Urinary bladder (tissue), 4 donors: ENCODE data around the gene PRTN3. TPM values are rescaled to one million over a fixed set of nuclear protein-coding genes. Genes with fewer than 3 reads are reported as not detected.
"Not testable (repeated sequence)": the region's sequence is repeated elsewhere in the genome, so short reads cannot be mapped to it uniquely, and the experiment has no call there.

Experiments used
- DNase-seq: peaks from one replicate; pipeline ENCODE4 v3.0.0-alpha.2; 2015; ENCODE audit errors: extremely low spot score
- H3K27ac ChIP-seq: one replicate; pipeline ENCODE4 v1.5.1; 2013; ENCODE audit warnings: low read depth, mild to moderate bottlenecking, moderate library complexity
- H3K36me3 ChIP-seq: one replicate; pipeline ENCODE4 v1.6.1; 2013; ENCODE audit warnings: mild to moderate bottlenecking, moderate library complexity; ENCODE audit not compliant: insufficient read depth
- H3K4me1 ChIP-seq: one replicate; pipeline ENCODE4 v1.6.1; 2013; ENCODE audit warnings: mild to moderate bottlenecking, moderate library complexity; ENCODE audit not compliant: insufficient read depth
- H3K4me3 ChIP-seq: one replicate; pipeline ENCODE4 v1.5.1; 2013; ENCODE audit warnings: low read depth, low read length
- WGBS: extraction: QIAGEN DNeasy Blood & Tissue Kit; methylation state at CpG from one replicate; pipeline ENCODE4 v1.1.7; 2013; 5-methylcytosine and 5-hydroxymethylcytosine counted together
- polyA plus RNA-seq: library from polyadenylated mRNA; stranded (reverse); fragments of 200-250 nt; gene quantifications from one replicate; pipeline ENCODE4 v1.2.3, GENCODE V29; 2013
- total RNA-seq: library from RNA; depleted of rRNA; stranded (reverse); fragments of >200 nt; gene quantifications from one replicate; pipeline ENCODE4 v1.2.3, GENCODE V29; 2014
- donor health status: healthy with polysubstance abuse.
- donor health status: healthy.

Gene PRTN3
- total and polyA plus RNA-seq, 2 donors = 0.08 to 0.26 TPM

DNA sequence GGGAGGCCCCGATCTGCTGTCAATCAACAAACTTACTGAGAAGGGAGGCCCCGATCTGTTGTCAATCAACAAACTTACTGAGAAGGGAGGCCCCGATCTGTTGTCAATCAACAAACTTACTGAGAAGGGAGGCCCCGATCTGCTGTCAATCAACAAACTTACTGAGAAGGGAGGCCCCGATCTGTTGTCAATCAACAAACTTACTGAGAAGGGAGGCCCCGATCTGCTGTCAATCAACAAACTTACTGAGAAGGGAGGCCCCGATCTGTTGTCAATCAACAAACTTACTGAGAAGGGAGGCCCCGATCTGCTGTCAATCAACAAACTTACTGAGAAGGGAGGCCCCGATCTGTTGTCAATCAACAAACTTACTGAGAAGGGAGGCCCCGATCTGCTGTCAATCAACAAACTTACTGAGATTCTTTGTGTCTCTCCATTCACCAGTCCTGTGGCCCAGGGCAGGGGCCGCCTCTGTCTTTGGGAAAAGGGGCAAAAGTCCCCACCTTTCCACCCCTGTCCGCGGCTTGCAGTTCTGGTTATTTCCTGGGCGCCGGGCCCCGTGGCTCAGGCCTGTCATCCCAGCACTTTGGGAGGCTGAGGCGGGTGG, 12.9 kb downstream of the PRTN3 start:
- not testable (repeated sequence) for H3K36me3 ChIP-seq, H3K27ac ChIP-seq, DNase-seq, H3K4me3 ChIP-seq, H3K4me1 ChIP-seq
- 80% methylated on average over 13 of the region's 17 CpGs for WGBS

DNA sequence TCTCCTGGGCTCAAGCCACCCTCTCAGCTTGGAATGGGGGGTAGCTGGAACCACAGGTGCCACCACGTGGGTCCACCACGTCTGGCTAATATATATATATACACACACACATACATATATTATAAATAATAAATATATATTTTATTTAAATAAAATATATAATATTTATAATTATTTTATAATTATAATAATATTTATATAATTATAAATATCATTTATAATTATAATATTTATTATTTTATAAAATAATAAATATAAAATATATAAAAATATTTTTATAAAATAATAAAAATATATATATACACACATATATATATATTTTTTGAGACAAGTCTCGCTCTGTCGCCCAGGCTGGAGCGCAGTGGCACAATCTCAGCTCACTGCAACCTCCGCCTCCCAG, 13.8 kb downstream of the PRTN3 start:
- 79% methylated on average over 6 of the region's 6 CpGs for WGBS
- Histone ChIP-seq H3K27ac (no peak overlapping the region), H3K4me1 (peaks cover 3% of the 10 kb centered on the region), H3K4me3 (no peak overlapping the region), H3K36me3 (no peaks in the 10 kb centered on the region)
- DNase-seq = no peak

DNA sequence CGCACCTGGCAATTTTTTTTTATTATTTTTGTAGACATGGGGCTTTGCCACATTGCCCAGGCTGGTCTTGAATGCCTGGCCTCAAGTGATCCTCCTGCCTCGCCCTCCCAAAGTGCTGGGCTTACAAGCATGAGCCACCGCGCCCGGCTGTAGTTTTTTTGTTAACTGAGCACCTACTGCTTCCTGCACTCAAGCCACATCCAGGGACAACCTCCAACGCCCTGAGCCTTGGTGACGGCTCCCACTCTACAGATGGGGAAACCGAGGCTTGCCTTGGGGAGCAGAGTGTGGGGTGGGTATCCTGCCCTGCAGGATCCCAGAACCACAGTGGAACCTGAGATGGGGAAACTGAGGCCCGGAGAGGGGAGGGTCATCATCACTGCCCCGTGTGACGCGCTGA, 14.3 kb downstream of the PRTN3 start:
- Histone ChIP-seq H3K4me1 (peaks cover 3% of the 10 kb centered on the region), H3K36me3 (no peaks in the 10 kb centered on the region), H3K27ac (no peak overlapping the region), H3K4me3 (no peak overlapping the region)
- no peak for DNase-seq
- WGBS = 90% methylated on average over 12 of the region's 12 CpGs

DNA sequence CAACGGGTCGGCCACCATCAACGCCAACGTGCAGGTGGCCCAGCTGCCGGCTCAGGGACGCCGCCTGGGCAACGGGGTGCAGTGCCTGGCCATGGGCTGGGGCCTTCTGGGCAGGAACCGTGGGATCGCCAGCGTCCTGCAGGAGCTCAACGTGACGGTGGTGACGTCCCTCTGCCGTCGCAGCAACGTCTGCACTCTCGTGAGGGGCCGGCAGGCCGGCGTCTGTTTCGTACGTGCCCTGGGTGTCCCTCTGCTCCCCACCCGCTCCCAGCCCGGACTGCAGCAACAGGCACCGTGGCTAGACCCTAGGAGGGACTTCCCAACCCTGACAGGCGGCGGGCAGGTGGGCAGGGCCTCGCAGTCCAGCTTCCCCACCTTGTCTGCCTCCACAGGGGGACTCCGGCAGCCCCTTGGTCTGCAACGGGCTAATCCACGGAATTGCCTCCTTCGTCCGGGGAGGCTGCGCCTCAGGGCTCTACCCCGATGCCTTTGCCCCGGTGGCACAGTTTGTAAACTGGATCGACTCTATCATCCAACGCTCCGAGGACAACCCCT, 14.8 kb downstream of the PRTN3 start:
- whole genome bisulfite sequencing = 79% methylated on average over 40 of the region's 40 CpGs
- no peak overlapping the region for H3K4me3 ChIP-seq
- H3K27ac ChIP-seq = no peak overlapping the region
- no peaks in the 10 kb centered on the region for H3K36me3 ChIP-seq
- peaks cover 4% of the 10 kb centered on the region for H3K4me1 ChIP-seq
- DNase-seq = no peak

DNA sequence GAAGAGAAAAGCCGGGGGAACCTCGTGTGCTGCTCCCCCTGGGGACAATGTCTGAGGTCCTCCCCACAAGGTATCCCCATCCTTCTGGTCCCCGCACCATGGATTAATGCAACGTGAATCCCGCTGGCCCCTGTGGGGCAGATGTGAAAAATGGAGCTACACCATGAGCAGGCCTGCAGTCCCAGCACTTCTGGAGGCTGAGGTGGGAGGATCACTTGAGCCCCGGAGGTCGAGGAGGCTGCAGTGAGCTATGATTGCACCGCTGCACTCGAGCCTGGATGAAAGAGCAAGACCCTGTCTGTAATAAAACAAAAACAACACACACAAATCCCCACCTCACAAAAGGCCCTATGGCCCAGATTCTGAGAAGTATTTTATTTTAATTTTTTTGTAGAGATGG, 17.5 kb downstream of the PRTN3 start:
- H3K36me3 ChIP-seq = no peaks in the 10 kb centered on the region
- no peak overlapping the region for H3K27ac ChIP-seq
- no peak for DNase-seq
- no peak overlapping the region for H3K4me3 ChIP-seq
- H3K4me1 ChIP-seq = peaks cover 1% of the 10 kb centered on the region
- 83% methylated on average over 9 of the region's 9 CpGs for WGBS

DNA sequence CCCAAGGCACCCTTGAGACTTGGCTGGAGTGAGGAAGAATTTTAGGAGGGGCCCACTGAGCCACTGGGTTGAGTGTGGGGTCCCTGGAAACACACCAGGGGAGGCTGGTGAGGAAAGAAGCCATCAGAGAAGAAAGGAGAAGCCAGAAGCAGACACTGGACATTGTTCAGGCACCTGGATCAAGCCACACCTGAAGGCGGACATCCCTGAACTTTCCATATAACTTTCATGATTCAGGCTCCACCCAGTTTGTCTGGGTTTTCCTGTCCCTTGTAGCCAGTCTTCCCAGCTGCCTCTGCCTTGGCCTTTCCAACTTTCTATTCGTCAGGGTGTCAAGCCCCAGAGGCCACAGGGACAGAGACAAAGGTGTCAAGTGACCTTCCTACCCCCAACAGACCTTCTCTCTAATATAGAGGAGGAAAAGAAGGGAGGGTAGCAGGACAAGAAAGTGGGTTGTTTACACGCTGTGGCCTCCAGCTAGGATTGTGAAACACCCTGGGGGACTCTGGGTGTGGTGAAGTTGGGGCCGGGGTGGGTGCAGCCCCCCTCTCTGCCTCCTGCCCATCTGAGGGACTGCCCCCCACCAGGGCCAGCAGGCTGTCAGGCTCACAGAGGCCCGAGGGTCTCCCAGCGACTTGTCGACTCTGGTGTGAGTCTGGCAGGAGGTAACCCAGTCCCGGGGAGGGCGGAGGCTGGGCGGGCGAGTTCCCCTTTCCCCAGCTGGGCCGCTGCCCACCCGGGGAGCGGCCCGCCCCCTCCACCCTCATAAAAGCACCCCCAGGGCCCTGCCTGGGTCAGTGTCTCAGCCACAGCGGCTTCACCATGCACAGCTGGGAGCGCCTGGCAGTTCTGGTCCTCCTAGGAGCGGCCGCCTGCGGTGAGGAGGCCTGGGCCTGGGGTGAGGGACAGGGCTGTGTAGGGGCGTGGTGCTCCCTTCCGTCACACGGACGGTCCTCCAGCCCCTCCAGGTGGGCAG, 18.4 kb downstream of the PRTN3 start, which contains the start of gene CFD:
CFD (plus strand) TSS at position 797 of the 976 bp plus-strand sequence; CDS start at position 823, 26 bp downstream.
- H3K4me3 ChIP-seq = peak within 1 kb of the TSS; percentile 43
- DNase-seq = no peak
- no peaks in the 10 kb centered on the region for H3K36me3 ChIP-seq
- H3K4me1 ChIP-seq = peaks cover 1% of the 10 kb centered on the region
- peak within 1 kb of the TSS; percentile 93 for H3K27ac ChIP-seq
- 32% methylated on average over 24 of the region's 24 CpGs for WGBS

DNA sequence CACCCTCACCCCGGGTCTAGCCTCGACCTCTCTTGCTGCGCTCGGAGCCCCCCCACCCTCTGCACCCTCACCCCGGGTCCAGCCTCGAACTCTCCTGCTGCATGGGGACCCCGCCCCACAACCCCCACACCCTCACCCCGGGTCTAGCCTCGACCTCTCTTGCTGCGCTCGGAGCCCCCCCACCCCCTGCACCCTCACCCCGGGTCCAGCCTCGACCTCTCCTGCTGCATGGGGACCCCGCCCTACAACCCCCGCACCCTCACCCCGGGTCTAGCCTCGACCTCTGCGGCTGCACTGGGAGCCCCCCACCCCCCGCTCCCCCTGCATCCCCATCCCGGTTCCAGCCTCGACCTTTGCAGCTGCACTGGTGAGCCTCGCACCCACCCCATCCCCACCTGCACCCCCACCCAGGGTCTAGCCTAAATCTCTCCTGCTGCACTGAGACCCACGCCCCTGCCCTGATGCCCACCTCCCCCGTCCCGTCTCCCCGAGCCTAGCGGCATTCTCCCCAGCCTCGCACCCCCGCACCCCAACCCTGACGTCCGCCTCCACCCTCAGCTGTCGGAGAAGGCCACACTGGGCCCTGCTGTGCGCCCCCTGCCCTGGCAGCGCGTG, 20.4 kb downstream of the PRTN3 start:
- Histone ChIP-seq H3K4me3 (peak overlapping the region; percentile 43), H3K36me3 (no peaks in the 10 kb centered on the region), H3K27ac (no peak overlapping the region), H3K4me1 (peaks cover 1% of the 10 kb centered on the region)
- 62% methylated on average over 35 of the region's 35 CpGs for WGBS
- DNase-seq = no peak

DNA sequence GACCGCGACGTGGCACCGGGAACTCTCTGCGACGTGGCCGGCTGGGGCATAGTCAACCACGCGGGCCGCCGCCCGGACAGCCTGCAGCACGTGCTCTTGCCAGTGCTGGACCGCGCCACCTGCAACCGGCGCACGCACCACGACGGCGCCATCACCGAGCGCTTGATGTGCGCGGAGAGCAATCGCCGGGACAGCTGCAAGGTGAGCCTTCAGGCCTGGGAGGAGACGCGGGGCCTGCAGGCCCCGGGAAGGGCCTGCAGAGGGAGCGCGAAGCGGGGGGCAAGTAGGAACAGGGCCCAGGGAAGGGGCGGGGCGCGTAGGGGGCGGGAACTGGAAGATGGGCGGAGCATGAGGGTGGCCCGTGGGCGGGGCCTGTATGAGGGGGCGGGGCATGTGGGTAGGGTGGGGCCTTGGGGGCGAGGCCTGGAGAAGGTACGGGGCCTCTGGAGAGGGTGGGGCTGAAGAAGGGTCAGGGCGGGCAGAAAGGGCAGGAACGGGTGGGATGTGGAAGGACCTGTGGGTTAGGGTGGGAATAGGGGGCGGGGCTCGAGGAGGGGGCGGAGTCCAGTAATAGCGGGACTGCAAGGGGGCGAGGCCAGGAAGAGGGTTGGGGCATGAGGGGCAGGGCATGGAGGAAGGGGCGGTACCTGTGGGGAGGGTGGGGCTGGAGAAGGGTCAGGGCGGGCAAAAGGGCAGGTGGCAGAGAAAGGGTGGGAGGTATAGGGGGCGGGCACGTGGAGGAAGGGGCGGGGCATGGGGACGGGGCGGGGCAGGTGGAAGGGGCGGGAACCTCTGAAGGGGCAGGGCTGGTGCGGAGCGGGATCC, 21.2 kb downstream of the PRTN3 start:
- Histone ChIP-seq H3K4me3 (no peak overlapping the region), H3K36me3 (no peaks in the 10 kb centered on the region), H3K27ac (no peak overlapping the region), H3K4me1 (peaks cover 1% of the 10 kb centered on the region)
- DNase-seq = no peak
- WGBS = 23% methylated on average over 60 of the region's 60 CpGs

DNA sequence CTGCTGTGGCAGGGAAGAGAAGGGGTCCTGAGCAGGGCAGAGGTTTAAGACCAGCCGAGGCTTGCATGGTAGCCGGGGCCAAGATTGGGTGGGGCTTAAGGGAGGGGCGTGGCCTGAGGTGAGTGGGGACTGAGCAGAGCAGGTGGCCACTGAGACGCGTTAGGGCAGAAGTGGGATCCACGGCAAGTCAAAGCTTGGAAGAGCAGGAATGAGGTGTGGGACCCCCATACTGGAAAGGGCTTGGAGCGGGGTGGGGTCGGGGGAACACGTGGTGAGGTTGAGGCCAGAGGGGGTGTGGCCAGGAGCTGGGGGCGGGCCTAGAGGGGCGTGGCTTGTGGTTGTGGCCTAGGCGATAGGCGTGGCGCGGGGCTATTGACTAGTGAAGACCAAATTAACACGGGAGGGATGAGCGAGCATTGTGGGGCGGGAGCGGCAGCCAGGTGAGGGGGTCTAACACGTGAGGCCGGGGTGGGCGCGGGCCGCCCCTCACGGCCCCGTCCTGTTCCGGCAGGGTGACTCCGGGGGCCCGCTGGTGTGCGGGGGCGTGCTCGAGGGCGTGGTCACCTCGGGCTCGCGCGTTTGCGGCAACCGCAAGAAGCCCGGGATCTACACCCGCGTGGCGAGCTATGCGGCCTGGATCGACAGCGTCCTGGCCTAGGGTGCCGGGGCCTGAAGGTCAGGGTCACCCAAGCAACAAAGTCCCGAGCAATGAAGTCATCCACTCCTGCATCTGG, 21.9 kb downstream of the PRTN3 start:
- Histone ChIP-seq H3K4me3 (no peak overlapping the region), H3K36me3 (no peaks in the 10 kb centered on the region), H3K4me1 (peaks cover 1% of the 10 kb centered on the region), H3K27ac (no peak overlapping the region)
- WGBS = 27% methylated on average over 48 of the region's 48 CpGs
- DNase-seq = no peak

DNA sequence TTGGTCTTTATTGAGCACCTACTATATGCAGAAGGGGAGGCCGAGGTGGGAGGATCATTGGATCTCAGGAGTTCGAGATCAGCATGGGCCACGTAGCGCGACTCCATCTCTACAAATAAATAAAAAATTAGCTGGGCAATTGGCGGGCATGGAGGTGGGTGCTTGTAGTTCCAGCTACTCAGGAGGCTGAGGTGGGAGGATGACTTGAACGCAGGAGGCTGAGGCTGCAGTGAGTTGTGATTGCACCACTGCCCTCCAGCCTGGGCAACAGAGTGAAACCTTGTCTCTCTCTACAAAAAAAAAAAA, 22.5 kb downstream of the PRTN3 start:
- peaks cover 1% of the 10 kb centered on the region for H3K4me1 ChIP-seq
- H3K4me3 ChIP-seq = no peak overlapping the region
- no peak overlapping the region for H3K27ac ChIP-seq
- H3K36me3 ChIP-seq = no peaks in the 10 kb centered on the region
- WGBS = 78% methylated on average over 7 of the region's 7 CpGs
- DNase-seq = no peak

DNA sequence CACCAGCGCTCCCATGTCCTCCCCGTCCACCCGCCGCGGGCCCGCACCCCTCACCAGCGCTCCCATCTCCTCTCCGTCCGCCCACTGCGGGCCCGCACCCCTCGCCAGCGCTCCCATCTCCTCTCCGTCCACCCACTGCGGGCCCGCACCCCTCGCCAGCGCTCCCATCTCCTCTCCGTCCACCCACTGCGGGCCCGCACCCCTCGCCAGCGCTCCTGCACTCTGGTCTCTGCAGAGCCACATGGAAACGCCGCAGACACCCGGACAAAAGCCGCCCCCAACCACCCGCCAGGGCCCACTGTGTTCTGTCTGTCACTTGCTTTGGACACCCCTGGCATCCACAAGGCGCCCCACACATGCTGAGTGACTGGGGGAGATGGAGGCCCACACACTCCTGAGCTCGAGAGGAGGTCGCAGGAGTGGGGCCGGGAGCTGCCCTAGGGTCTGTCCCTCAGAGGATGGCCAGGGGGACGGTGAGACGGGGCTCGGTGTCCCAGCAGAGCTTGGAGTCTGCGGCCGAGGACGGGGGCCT, 26.0 kb downstream of the PRTN3 start:
- WGBS = 84% methylated on average over 38 of the region's 38 CpGs
- Histone ChIP-seq H3K4me1 (no peaks in the 10 kb centered on the region), H3K27ac (no peak overlapping the region), H3K4me3 (no peak overlapping the region), H3K36me3 (peaks cover 2% of the 10 kb centered on the region)
- DNase-seq = no peak

DNA sequence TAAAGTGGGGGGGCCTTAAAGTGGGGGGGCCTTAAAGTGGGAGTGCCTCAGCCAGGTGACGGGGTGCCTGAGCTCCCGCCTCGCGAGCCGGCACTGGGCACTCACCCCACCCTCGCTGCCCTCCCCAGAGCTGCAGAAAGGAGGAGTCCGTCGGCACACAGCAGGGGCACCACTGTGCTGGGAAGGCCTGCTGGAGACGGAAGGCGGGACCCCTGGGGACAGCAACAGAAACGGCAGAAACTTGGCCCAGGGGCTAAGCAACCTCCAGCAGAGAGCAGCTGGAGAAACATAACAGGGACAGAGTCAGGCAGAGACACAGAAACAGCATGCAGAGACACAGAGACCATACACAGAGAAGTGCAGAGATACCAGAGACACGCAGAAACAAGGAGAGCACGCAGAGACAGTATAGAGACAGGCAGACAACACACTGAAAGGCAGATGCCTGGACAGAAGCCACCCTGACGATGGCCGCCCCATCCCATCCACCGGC, 26.5 kb downstream of the PRTN3 start:
- no peak for DNase-seq
- Histone ChIP-seq H3K4me3 (no peak overlapping the region), H3K36me3 (peaks cover 2% of the 10 kb centered on the region), H3K27ac (no peak overlapping the region), H3K4me1 (no peaks in the 10 kb centered on the region)
- 78% methylated on average over 16 of the region's 16 CpGs for WGBS
